Kidney capillary endothelial cell (primary cell): ENCODE results near the gene ADRM1.

Source experiments
- DNase-seq: peaks from one replicate; pipeline ENCODE4 v3.0.0-alpha.2; 2018; ENCODE audit warnings: low spot score

The ADRM1 gene

DNA sequence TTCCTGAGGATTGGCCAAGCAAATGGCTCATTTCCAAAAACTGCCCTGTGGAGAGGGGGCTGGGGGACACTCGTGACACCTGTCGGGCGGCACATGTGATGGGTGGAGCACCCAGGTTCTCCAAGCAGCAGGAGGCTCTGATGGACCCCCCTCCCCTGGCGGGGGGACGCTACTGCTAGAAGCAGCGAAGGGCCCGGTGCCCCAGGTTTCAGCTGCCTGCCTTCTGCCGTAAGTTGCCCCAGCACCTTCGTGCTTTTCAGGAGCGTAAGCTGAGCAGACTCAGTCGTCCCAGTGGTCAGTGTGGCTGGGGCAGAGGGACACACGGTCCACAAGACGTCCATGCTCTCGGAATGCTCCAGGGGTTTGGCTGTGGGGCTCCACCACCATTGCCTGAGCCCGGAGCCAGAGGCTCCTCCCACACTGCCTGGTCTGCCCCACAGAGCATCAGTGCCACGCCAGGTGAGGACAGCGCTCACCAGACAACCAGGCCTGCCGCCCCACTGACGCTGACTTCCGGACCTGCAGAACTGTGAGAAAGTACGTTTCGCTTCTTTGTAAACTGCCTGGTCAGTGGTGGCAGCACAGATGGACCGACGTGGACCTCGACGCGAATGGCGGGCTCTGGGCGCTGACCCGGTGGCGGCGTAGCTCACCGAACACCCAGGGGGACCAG lies 4.1 kb upstream of the ADRM1 start:
- DNase-seq = no peak

GRCh38 chr20:62299666-62300236 lies 3.0 kb upstream of the ADRM1 start:
- DNase-seq = no peak

- no peak for DNase-seq
These were observed 2.5 kb upstream of the ADRM1 start for GRCh38 chr20:62300319-62300718.

DNA sequence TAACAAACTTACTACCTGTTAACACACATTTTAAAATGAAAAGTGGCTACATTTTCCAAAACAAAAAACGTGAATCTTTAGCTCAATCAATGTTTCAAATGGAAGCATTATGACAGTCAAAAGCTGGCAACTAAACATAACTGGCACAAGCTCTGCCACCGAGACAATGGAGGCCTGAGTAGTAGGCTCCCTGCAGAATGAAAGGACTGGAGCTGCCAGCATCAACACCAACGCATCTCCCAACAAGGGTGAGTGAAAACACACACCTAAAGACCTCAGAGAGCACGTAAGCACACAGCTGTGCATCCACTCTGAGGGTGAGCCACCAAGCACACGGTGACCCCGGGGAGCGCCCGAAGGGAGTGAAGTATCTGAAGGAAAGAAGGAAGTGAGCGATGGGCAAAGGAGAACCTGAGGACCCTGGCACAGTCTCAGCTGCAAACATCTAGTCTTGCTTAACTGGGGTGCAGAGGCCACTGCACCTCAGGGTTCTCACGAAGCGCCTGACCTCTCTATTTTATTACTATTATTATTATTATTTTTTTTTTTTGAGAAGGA lies 1.6 kb upstream of the ADRM1 start:
- DNase-seq = no peak

DNA sequence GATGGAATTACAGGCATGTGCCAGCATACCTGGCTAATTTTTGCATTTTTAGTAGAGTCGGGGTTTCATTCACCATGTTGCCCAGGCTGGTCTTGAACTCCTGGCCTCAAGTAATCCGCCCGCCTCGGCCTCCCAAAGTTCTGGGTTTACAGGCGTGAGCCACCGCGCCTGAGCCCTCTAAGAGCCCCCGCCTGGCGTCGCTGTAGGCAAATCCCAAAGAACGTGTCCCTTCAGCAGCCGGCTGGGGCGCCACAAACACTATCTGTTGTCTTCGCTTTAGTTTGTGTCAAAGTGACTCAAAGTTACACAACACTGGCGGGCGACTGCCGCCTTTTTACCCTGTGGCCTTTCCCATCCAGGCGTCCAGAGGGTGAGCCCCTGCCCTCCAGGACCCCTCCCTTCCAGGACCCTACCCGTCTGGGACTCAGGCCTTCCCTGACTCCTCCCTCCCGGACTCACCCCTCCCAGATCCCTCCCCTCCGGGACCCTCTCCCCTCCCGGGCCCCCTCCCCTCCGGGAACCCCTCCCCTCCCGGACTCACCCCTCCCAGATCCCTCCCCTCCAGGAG lies 940 bp upstream of the ADRM1 start:
- peak; percentile 95 for DNase-seq

- DNase-seq = no peak
These were observed 204 bp downstream of the ADRM1 start for GRCh38 chr20:62303062-62303339.

- DNase-seq = peak; percentile 17
These were observed 786 bp downstream of the ADRM1 start for GRCh38 chr20:62303340-62304226.

- no peak for DNase-seq
These were observed 1.7 kb downstream of the ADRM1 start for GRCh38 chr20:62304331-62305148.

- DNase-seq = no peak
These were observed 2.5 kb downstream of the ADRM1 start for GRCh38 chr20:62305149-62305764.

GRCh38 chr20:62305765-62306413 lies 3.1 kb downstream of the ADRM1 start:
- no peak for DNase-seq

GRCh38 chr20:62306414-62307187 lies 3.8 kb downstream of the ADRM1 start:
- no peak for DNase-seq

DNA sequence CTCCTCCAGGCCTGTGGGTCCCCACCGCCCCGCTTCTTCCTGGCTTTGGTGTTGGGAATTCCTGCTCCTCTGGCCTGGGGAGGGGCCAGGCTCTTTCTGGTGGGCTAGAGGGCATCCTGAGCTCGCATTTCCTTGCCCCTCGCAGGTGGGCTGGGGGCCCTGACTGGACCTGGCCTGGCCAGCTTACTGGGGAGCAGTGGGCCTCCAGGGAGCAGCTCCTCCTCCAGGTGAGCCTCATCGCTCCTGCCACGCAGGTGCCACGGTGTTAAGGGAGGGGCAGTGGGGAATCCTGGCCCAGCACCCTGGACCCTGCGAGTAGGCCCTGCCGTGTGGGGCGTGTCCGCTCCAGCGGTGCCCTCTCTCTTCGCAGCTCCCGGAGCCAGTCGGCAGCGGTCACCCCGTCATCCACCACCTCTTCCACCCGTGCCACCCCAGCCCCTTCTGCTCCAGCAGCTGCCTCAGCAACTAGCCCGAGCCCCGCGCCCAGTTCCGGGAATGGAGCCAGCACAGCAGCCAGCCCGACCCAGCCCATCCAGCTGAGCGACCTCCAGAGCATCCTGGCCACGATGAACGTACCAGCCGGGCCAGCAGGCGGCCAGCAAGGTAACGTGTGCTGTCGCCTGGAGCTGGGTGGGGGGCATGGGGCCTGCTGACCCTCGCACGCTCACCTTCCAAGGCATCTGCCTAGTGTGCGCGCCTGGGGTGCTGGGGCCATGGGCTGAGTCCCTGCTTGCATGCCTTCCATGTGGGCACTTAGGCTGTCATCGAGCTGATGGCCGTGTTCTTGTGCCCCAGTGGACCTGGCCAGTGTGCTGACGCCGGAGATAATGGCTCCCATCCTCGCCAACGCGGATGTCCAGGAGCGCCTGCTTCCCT lies 4.7 kb downstream of the ADRM1 start:
- no peak for DNase-seq

DNA sequence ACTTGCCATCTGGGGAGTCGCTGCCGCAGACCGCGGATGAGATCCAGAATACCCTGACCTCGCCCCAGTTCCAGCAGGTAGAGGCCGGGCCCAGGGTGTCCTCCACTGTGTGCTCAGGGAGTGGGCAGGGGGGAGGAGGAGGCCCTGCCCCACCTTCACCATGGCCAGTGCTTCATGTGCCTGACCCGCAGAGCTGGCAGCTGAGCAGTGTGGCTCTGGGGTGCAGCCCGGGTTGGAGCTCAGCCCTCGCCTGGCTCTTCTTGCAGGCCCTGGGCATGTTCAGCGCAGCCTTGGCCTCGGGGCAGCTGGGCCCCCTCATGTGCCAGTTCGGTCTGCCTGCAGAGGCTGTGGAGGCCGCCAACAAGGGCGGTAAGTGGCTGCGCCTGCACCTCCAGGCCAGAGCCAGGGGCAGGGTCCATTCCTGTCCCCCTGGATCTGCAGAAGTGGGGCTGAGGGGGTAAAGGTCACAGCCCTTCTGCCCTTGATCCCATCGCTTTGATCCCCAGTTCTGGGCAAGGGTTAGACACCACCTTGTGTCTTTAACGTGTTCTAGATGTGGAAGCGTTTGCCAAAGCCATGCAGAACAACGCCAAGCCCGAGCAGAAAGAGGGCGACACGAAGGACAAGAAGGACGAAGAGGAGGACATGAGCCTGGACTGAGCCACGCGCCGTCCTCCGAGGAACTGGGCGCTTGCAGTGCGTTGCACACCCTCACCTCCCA lies 5.5 kb downstream of the ADRM1 start:
- no peak for DNase-seq

DNA sequence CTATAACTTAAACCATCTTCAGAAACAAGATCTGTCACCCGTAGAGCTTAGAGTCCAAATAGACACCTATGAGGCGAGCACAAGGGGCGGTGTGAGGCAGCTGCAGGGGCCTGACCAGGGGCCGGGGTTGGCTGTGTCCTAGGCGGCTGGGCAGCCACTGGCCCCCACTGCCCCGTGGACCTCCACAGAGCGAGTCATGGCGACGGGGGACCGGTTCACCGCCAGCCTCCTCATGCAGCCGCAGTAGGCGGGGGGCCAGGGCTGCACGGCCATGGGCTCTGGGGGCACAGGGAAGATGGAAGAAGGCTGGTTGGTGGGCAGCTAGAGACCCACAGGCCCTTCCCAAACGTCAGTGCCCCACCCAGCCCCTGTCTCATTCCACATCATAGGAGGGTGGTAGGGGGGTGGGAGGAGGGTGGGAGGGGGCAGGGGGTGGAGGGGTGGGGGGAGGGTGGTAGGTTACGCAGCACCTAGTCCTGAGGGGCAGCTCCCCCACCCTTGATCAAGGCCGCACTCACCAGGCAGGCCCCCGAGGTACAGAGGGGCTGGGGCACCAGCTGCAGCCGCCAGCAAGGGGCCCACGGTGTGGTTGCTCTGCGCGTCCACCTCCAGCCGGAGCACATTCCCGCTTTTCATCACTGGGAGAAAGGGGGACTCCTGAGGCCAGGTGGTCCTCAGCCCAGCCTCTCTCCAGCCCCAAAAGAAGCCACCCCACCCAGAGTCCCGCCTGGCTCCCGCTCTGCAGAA lies 6.6 kb downstream of the ADRM1 start:
- no peak for DNase-seq

GRCh38 chr20:62309947-62310756 lies 7.4 kb downstream of the ADRM1 start:
- no peak for DNase-seq

GRCh38 chr20:62310757-62311121 lies 7.9 kb downstream of the ADRM1 start:
- no peak for DNase-seq

DNA sequence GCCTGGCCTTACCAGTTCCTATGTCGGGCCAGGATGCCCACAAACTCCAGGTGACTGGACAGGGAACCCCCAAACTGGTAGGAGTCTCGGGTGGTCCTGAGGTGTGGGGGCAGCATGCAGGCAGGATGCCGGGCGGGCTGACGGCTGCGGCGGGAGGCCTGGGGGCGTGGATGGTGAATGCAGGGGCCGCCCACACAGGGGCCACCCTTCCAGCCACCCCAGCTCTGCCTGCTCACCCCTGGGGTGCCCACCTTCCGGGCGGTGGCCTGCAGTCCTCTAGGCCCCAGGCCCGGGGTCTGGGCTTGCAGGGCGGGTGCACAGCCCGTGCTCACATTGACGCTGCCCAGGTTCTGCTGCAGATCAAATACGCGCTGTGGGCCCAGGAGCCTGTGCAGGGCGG lies 8.4 kb downstream of the ADRM1 start:
- DNase-seq = no peak
